ENCODE results near the gene LYZL6.

The LYZL6 gene

GRCh38 chr17:35943537-35943936 is at the start of gene LYZL6:
Gene LYZL6, minus strand, starts transcription at chr17:35943713. Its CDS starts 4,357 bp downstream, at chr17:35939356.
- DNase-seq = no peak

- DNase-seq = no peak
These were observed 47.6 kb upstream of the LYZL6 start for GRCh38 chr17:35991075-35991474.

GRCh38 chr17:35988164-35988563 is 44.7 kb upstream of the LYZL6 start:
- DNase-seq = no peak

- DNase-seq = no peak
These were observed 43.1 kb upstream of the LYZL6 start, which contains the start of gene CCL14 for GRCh38 chr17:35986643-35987042. Gene CCL14, minus strand, starts transcription at chr17:35986729. Its CDS starts 80 bp downstream, at chr17:35986649.

- no peak for DNase-seq
These were observed 40.6 kb upstream of the LYZL6 start for GRCh38 chr17:35984140-35984539.

- no peak for DNase-seq
These were observed 39.1 kb upstream of the LYZL6 start for GRCh38 chr17:35982409-35983191.

- DNase-seq = no peak
These were observed 38.4 kb upstream of the LYZL6 start for GRCh38 chr17:35981908-35982330.

- no peak for DNase-seq
These were observed 37.7 kb upstream of the LYZL6 start, which contains the start of gene CCL16 for GRCh38 chr17:35981246-35981645. Gene CCL16, minus strand, starts transcription at chr17:35981497. Its CDS starts 77 bp downstream, at chr17:35981420.

- DNase-seq = no peak
These were observed 34.8 kb upstream of the LYZL6 start for GRCh38 chr17:35978346-35978745.

GRCh38 chr17:35977509-35977908 is 34.0 kb upstream of the LYZL6 start:
- no peak for DNase-seq

- no peak for DNase-seq
These were observed 30.1 kb upstream of the LYZL6 start for GRCh38 chr17:35973333-35974260.

- no peak for DNase-seq
These were observed 29.4 kb upstream of the LYZL6 start for GRCh38 chr17:35972945-35973332.

- no peak for DNase-seq
These were observed 29.0 kb upstream of the LYZL6 start for GRCh38 chr17:35972535-35972934.

- DNase-seq = no peak
These were observed 28.6 kb upstream of the LYZL6 start for GRCh38 chr17:35972066-35972465.

- peak; percentile 42 to 61 for DNase-seq
These were observed 26.3 kb upstream of the LYZL6 start for GRCh38 chr17:35969558-35970380.

- no peak for DNase-seq
These were observed 25.1 kb upstream of the LYZL6 start for GRCh38 chr17:35968520-35969054.

- DNase-seq = no peak
These were observed 21.8 kb upstream of the LYZL6 start for GRCh38 chr17:35965272-35965671.

GRCh38 chr17:35963663-35964062 is 20.1 kb upstream of the LYZL6 start:
- DNase-seq = no peak

GRCh38 chr17:35953720-35954119 is 10.2 kb upstream of the LYZL6 start:
- no peak for DNase-seq

GRCh38 chr17:35949401-35949800 is 5.9 kb upstream of the LYZL6 start:
- no peak for DNase-seq

- DNase-seq = no peak
These were observed 4.6 kb upstream of the LYZL6 start for GRCh38 chr17:35948092-35948491.

GRCh38 chr17:35947156-35947585 is 3.7 kb upstream of the LYZL6 start:
- DNase-seq = peak; percentile 22 to 25
